GM12878 (cell line): ENCODE results near the gene CFAP157.

Experiments
- NRF1 ChIP-seq: conservative IDR thresholded peaks from 2 replicates; pipeline ENCODE4 v1.6.1; 2011; ENCODE audit warnings: mild to moderate bottlenecking, low read depth, low read length, improper control_type of control experiment
- POLR2AphosphoS5 ChIP-seq: IDR thresholded peaks from 2 replicates; pipeline ENCODE4 v1.6.1; 2011; ENCODE audit warnings: mild to moderate bottlenecking, low read length, inconsistent platforms

- TF ChIP-seq POLR2AphosphoS5 (no peak), NRF1 (no peak)
These were observed 46.8 kb downstream of the CFAP157 start for GRCh38 chr9:127753622-127754021.
